CD14-positive monocyte (primary cell): ENCODE measurements around the gene MPP7. TPM values are rescaled to one million over a fixed set of nuclear protein-coding genes. Genes with fewer than 3 reads are reported as not detected.
A peak's percentile ranks its signal among the peaks of the same experiment; 100 is the strongest.

Source experiments
- DNase-seq, 3 donors: peaks; one replicate each; pipeline ENCODE4 v3.0.0-alpha.2; 2011 to 2022
- H2AFZ ChIP-seq: 2 replicates; pipeline ENCODE4 v1.6.0; 2012; ENCODE audit warnings: mild to moderate bottlenecking, low read depth, low read length, inconsistent platforms; ENCODE audit not compliant: insufficient read depth, poor library complexity, severe bottlenecking
- H3K27ac ChIP-seq, 2 donors: 1 replicate in 1 of 2; 2 replicates in 1 of 2; pipeline ENCODE4 v1.5.1; 2012 to 2013; ENCODE audit warnings: low read length in 2 of 2, control low read depth in 1 of 2, inconsistent platforms in 1 of 2, low read depth in 1 of 2, mild to moderate bottlenecking in 1 of 2
- H3K27me3 ChIP-seq, 2 donors: one replicate each; pipeline versions ENCODE4 v1.6.0 to v1.6.1; 2011 to 2013; ENCODE audit warnings: low read length in 2 of 2; ENCODE audit not compliant: control insufficient read depth in 2 of 2, insufficient read depth in 2 of 2
- H3K36me3 ChIP-seq, 2 donors: replicated peaks in 1 of 2; 1 replicate in 1 of 2; 2 replicates in 1 of 2; pipeline versions ENCODE4 v1.5.1 to v1.6.1; 2012 to 2013; ENCODE audit warnings: low read length in 2 of 2, control low read depth in 1 of 2, inconsistent platforms in 1 of 2, mild to moderate bottlenecking in 1 of 2; ENCODE audit not compliant: insufficient read depth in 2 of 2, control insufficient read depth in 1 of 2
- H3K4me1 ChIP-seq, 2 donors: 1 replicate in 1 of 2; 2 replicates in 1 of 2; pipeline versions ENCODE4 v1.5.1 to v1.6.1; 2012 to 2013; ENCODE audit warnings: low read length in 2 of 2, control low read depth in 1 of 2, inconsistent platforms in 1 of 2, mild to moderate bottlenecking in 1 of 2, moderate library complexity in 1 of 2; ENCODE audit not compliant: insufficient read depth in 2 of 2, control insufficient read depth in 1 of 2
- H3K4me2 ChIP-seq: replicated peaks from 2 replicates; pipeline ENCODE3; 2012; ENCODE audit warnings: low read length, moderate library complexity, mild to moderate bottlenecking; ENCODE audit not compliant: poor library complexity, severe bottlenecking; ENCODE audit errors: extremely low read depth
- H3K4me3 ChIP-seq, 3 experiments: fragments of 200-600 bp in 1 of 3; sonication (generic) in 1 of 3; replicated peaks in 1 of 3; 1 replicate in 2 of 3; 2 replicates in 1 of 3; pipeline ENCODE4 v1.5.1; 2011 to 2013; ENCODE audit warnings: low read length in 3 of 3, mild to moderate bottlenecking in 3 of 3, control low read depth in 2 of 3, low read depth in 2 of 3, inconsistent platforms in 1 of 3, moderate library complexity in 1 of 3
- H3K79me2 ChIP-seq: 2 replicates; pipeline ENCODE4 v1.6.0; 2012; ENCODE audit warnings: mild to moderate bottlenecking, control low read depth, inconsistent platforms, low read length, moderate library complexity; ENCODE audit not compliant: insufficient read depth
- H3K9ac ChIP-seq: 2 replicates; pipeline ENCODE4 v1.6.0; 2017; ENCODE audit warnings: low read length, mild to moderate bottlenecking; ENCODE audit not compliant: insufficient read depth, poor library complexity, severe bottlenecking
- H3K9me3 ChIP-seq, 2 donors: replicated peaks in 1 of 2; 1 replicate in 1 of 2; 2 replicates in 1 of 2; pipeline versions ENCODE4 v1.5.1 to v1.6.1; 2012 to 2013; ENCODE audit warnings: low read length in 2 of 2, control low read depth in 1 of 2; ENCODE audit not compliant: control insufficient read depth in 1 of 2, insufficient read depth in 1 of 2
- H4K20me1 ChIP-seq: 2 replicates; pipeline ENCODE4 v1.6.0; 2012; ENCODE audit warnings: mild to moderate bottlenecking, low read length, control low read depth, moderate library complexity; ENCODE audit not compliant: insufficient read depth
- H3K27ac Mint-ChIP-seq, 7 donors: one replicate each; pipeline ENCODE4 v1.8.0; 2020; ENCODE audit warnings: mild to moderate bottlenecking in 7 of 7, mixed read lengths in 7 of 7, moderate library complexity in 6 of 7, inconsistent platforms in 2 of 7
- H3K27me3 Mint-ChIP-seq, 3 donors: one replicate each; pipeline ENCODE4 v1.8.0; 2021 to 2022; ENCODE audit warnings: low read depth in 3 of 3, mild to moderate bottlenecking in 3 of 3, mixed read lengths in 3 of 3, moderate library complexity in 3 of 3, inconsistent platforms in 1 of 3
- H3K36me3 Mint-ChIP-seq, 2 donors: one replicate each; pipeline ENCODE4 v1.8.0; 2020; ENCODE audit warnings: mixed read lengths in 2 of 2, inconsistent platforms in 1 of 2, mild to moderate bottlenecking in 1 of 2
- H3K4me1 Mint-ChIP-seq: one replicate; pipeline ENCODE4 v1.8.0; 2020; ENCODE audit warnings: mild to moderate bottlenecking, mixed read lengths
- H3K4me3 Mint-ChIP-seq, 2 donors: one replicate each; pipeline ENCODE4 v1.8.0; 2020; ENCODE audit warnings: mild to moderate bottlenecking in 2 of 2, mixed read lengths in 2 of 2, moderate library complexity in 1 of 2
- H3K9me3 Mint-ChIP-seq, 7 donors: one replicate each; pipeline ENCODE4 v1.8.0; 2020 to 2022; ENCODE audit warnings: mixed read lengths in 7 of 7, mild to moderate bottlenecking in 6 of 7, moderate library complexity in 6 of 7, inconsistent platforms in 2 of 7
- CTCF ChIP-seq: fragments of 200-600 bp; IDR thresholded peaks from one replicate; pipeline ENCODE4 v1.8.0; 2022; ENCODE audit warnings: antibody characterized with exemption, mild to moderate bottlenecking
- WGBS: methylation state at CpG from one replicate; pipeline ENCODE4 v1.1.5; 2013; ENCODE audit warnings: missing lambda C conversion rate; ENCODE audit not compliant: insufficient coverage; 5-methylcytosine and 5-hydroxymethylcytosine counted together
- intact Hi-C, 2 donors: fragments of 100-400 bp; cut with micrococcal nuclease; formaldehyde crosslinking; loops; one replicate each; pipeline versions ENCODE4 v1.15.0 to v1.15.1; 2023
- polyA plus RNA-seq, 3 donors: library from polyadenylated mRNA; depleted of rRNA in 1 of 3; unstranded in 2 of 3; stranded (reverse) in 1 of 3; fragments of 300-500 nt in 2 of 3; fragments of >200 nt in 1 of 3; fragmentation: Illumina TruSeq in 2 of 3; gene quantifications; 1 replicate in 2 of 3; 2 replicates in 1 of 3; pipeline ENCODE4 v1.2.3, GENCODE V29; 2012 to 2021

Gene MPP7
- polyA plus RNA-seq, 3 donors = 17.3 to 48.3 (median 33.6) TPM

GRCh38 chr10:28314211-28314610 lies 11.3 kb upstream of the MPP7 start:
- Histone ChIP-seq H3K27me3 (no peaks in the 10 kb centered on the region), H3K36me3 (no peaks in the 10 kb centered on the region), H3K4me1 (peaks cover 0 to 9% of the 10 kb centered on the region in 2 donors), H3K79me2 (no peaks in the 10 kb centered on the region), H3K9ac (no peak overlapping the region), H3K27ac (no peak overlapping the region), H4K20me1 (no peaks in the 10 kb centered on the region), H2AFZ (no peak overlapping the region), H3K9me3 (peaks cover 0 to 3% of the 10 kb centered on the region in 2 donors), H3K4me2 (no peak overlapping the region), H3K4me3 (no peak overlapping the region)
- no peak overlapping the region for H3K4me3 Mint-ChIP-seq
- DNase-seq = no peak
- no peak overlapping the region for H3K27ac Mint-ChIP-seq
- H3K4me1 Mint-ChIP-seq = peaks cover 9% of the 10 kb centered on the region
- intact Hi-C loops = no loop called here
- 96% methylated on average over 3 of the region's 5 CpGs for WGBS
- peaks cover 0 to 1% of the 10 kb centered on the region in 2 donors for H3K36me3 Mint-ChIP-seq
- no peak for TF ChIP-seq CTCF
- H3K27me3 Mint-ChIP-seq = peaks cover 0 to 2% (median 0%) of the 10 kb centered on the region in 3 donors
- H3K9me3 Mint-ChIP-seq = peaks cover 0 to 6% (median 3%) of the 10 kb centered on the region in 7 donors

GRCh38 chr10:28312572-28312971 lies 9.7 kb upstream of the MPP7 start:
- Mint-ChIP-seq H3K4me1 (peaks cover 22% of the 10 kb centered on the region), H3K9me3 (peaks cover 0 to 6% (median 3%) of the 10 kb centered on the region in 7 donors), H3K4me3 (no peak overlapping the region), H3K36me3 (peaks cover 0 to 1% of the 10 kb centered on the region in 2 donors), H3K27me3 (peaks cover 0 to 2% (median 0%) of the 10 kb centered on the region in 3 donors), H3K27ac (peak overlapping the region in 1 of 7 donors; percentile 40)
- Histone ChIP-seq H3K9me3 (peaks cover 0 to 3% of the 10 kb centered on the region in 2 donors), H3K27ac (no peak overlapping the region), H3K4me2 (no peak overlapping the region), H3K4me3 (no peak overlapping the region), H3K79me2 (no peaks in the 10 kb centered on the region), H3K27me3 (no peaks in the 10 kb centered on the region), H3K4me1 (peaks cover 8 to 15% of the 10 kb centered on the region in 2 donors), H3K36me3 (no peaks in the 10 kb centered on the region), H4K20me1 (no peaks in the 10 kb centered on the region), H2AFZ (no peak overlapping the region), H3K9ac (no peak overlapping the region)
- intact Hi-C loops = no loop called here
- WGBS = no CpG with 5 or more reads among the region's 6 CpGs
- TF ChIP-seq CTCF = no peak
- no peak for DNase-seq
